Liver (tissue), 3 donors: ENCODE measurements around the gene POFUT1.

Experiments used
- EGR1 ChIP-seq, 2 donors: IDR thresholded peaks; 2 replicates each; pipeline ENCODE4 v1.6.1; 2016 to 2018; ENCODE audit warnings: antibody characterized with exemption in 2 of 2, low read depth in 2 of 2
- FOXA2 ChIP-seq: IDR thresholded peaks from 2 replicates; pipeline ENCODE4 v1.6.1; 2016; ENCODE audit warnings: antibody characterized with exemption
- HNF4G ChIP-seq: IDR thresholded peaks from 2 replicates; pipeline ENCODE4 v1.6.1; 2016; ENCODE audit warnings: antibody characterized with exemption
- RAD21 ChIP-seq, 2 donors: IDR thresholded peaks; 2 replicates each; pipeline ENCODE4 v1.6.1; 2016; ENCODE audit warnings: antibody characterized with exemption in 2 of 2, mild to moderate bottlenecking in 2 of 2
- RXRA ChIP-seq, 2 donors: IDR thresholded peaks; 2 replicates each; pipeline ENCODE4 v1.6.1; 2017 to 2018; ENCODE audit warnings: antibody characterized with exemption in 2 of 2, mild to moderate bottlenecking in 1 of 2
- SP1 ChIP-seq: IDR thresholded peaks from 2 replicates; pipeline ENCODE4 v1.6.1; 2018; ENCODE audit warnings: antibody characterized with exemption, mild to moderate bottlenecking
- TAF1 ChIP-seq: conservative IDR thresholded peaks from 2 replicates; pipeline ENCODE4 v1.6.1; 2016; ENCODE audit warnings: antibody characterized with exemption, mild to moderate bottlenecking
- YY1 ChIP-seq: IDR thresholded peaks from 2 replicates; pipeline ENCODE4 v1.6.1; 2016; ENCODE audit warnings: antibody characterized with exemption, mild to moderate bottlenecking
- TF ChIP-seq, protein P1 (sequence below): IDR thresholded peaks from 2 replicates; pipeline ENCODE4 v1.6.1; 2016; ENCODE audit warnings: antibody characterized with exemption
- TF ChIP-seq, protein P2 (sequence below): fragments of 150-350 bp; IDR thresholded peaks from 2 replicates; pipeline ENCODE4 v1.5.1; 2017; ENCODE audit warnings: improper control_type of control experiment, low read depth, low read length; ENCODE audit not compliant: missing input control
- TF ChIP-seq, protein P3 (sequence below): IDR thresholded peaks from 2 replicates; pipeline ENCODE4 v1.6.1; 2016; ENCODE audit warnings: antibody characterized with exemption
- TF ChIP-seq, protein P4 (sequence below): IDR thresholded peaks from 2 replicates; pipeline ENCODE4 v1.6.1; 2016; ENCODE audit warnings: antibody characterized with exemption, mild to moderate bottlenecking
- TF ChIP-seq, protein P5 (sequence below): IDR thresholded peaks from 2 replicates; pipeline ENCODE4 v1.6.1; 2016; ENCODE audit warnings: antibody characterized with exemption
- donor health status: healthy.
- donor health status: healthy.

DNA sequence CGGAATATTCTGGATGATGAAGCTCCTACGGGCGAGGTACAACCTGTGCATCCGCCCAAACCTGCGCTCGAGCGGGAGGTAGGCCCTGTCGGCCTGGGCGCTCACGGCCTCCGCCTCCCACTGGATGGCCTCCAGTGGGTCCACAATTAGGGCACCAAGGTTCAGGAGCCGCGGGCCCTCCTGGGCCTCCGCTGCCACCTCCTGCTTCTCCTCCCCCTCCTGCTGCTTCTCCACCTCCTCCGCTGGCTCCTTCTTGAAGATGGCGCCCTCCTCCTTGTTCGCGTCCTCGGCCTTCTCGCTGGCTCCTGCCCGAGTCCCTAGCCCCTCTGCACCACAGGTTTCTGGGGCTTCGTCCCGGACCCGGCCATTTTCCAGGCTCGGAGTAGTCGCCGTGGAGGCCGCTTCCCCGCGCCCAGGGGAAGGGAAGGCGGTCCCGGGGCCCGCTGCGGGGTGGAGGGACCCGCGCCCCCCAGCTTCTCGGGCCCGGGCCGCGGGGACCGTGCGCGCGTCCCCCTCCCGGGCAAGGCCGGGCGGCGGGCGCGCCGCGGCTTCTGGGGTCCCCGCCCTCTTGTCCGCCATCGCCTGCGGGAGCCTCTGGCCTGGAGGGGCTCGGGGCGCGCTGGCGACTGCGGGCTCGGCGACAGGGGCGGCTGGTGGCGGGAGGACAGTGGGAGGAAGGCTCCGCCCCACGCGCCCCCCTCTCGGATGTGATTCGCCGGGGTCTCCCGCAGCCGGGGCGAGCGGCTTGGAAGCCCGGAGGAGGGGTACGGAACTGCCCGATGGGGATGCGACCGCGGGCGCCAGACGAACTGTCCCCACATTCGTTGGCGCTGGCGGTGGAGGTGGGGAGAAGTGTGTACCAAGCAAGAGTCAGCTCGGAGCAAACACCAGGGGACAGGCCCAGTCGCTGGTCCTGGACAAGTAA, 17.7 kb upstream of the POFUT1 start:
- TF ChIP-seq, protein P1, sequence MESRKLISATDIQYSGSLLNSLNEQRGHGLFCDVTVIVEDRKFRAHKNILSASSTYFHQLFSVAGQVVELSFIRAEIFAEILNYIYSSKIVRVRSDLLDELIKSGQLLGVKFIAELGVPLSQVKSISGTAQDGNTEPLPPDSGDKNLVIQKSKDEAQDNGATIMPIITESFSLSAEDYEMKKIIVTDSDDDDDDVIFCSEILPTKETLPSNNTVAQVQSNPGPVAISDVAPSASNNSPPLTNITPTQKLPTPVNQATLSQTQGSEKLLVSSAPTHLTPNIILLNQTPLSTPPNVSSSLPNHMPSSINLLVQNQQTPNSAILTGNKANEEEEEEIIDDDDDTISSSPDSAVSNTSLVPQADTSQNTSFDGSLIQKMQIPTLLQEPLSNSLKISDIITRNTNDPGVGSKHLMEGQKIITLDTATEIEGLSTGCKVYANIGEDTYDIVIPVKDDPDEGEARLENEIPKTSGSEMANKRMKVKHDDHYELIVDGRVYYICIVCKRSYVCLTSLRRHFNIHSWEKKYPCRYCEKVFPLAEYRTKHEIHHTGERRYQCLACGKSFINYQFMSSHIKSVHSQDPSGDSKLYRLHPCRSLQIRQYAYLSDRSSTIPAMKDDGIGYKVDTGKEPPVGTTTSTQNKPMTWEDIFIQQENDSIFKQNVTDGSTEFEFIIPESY: no peak
- TF ChIP-seq, protein P2, sequence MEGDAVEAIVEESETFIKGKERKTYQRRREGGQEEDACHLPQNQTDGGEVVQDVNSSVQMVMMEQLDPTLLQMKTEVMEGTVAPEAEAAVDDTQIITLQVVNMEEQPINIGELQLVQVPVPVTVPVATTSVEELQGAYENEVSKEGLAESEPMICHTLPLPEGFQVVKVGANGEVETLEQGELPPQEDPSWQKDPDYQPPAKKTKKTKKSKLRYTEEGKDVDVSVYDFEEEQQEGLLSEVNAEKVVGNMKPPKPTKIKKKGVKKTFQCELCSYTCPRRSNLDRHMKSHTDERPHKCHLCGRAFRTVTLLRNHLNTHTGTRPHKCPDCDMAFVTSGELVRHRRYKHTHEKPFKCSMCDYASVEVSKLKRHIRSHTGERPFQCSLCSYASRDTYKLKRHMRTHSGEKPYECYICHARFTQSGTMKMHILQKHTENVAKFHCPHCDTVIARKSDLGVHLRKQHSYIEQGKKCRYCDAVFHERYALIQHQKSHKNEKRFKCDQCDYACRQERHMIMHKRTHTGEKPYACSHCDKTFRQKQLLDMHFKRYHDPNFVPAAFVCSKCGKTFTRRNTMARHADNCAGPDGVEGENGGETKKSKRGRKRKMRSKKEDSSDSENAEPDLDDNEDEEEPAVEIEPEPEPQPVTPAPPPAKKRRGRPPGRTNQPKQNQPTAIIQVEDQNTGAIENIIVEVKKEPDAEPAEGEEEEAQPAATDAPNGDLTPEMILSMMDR: no peak
- no peak for TF ChIP-seq SP1
- TF ChIP-seq, protein P3, sequence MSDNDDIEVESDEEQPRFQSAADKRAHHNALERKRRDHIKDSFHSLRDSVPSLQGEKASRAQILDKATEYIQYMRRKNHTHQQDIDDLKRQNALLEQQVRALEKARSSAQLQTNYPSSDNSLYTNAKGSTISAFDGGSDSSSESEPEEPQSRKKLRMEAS: no peak
- peak; percentile 22 for TF ChIP-seq YY1
- no peak for TF ChIP-seq RXRA (IDR thresholded peaks at IDR 0.05)
- TF ChIP-seq, protein P4, sequence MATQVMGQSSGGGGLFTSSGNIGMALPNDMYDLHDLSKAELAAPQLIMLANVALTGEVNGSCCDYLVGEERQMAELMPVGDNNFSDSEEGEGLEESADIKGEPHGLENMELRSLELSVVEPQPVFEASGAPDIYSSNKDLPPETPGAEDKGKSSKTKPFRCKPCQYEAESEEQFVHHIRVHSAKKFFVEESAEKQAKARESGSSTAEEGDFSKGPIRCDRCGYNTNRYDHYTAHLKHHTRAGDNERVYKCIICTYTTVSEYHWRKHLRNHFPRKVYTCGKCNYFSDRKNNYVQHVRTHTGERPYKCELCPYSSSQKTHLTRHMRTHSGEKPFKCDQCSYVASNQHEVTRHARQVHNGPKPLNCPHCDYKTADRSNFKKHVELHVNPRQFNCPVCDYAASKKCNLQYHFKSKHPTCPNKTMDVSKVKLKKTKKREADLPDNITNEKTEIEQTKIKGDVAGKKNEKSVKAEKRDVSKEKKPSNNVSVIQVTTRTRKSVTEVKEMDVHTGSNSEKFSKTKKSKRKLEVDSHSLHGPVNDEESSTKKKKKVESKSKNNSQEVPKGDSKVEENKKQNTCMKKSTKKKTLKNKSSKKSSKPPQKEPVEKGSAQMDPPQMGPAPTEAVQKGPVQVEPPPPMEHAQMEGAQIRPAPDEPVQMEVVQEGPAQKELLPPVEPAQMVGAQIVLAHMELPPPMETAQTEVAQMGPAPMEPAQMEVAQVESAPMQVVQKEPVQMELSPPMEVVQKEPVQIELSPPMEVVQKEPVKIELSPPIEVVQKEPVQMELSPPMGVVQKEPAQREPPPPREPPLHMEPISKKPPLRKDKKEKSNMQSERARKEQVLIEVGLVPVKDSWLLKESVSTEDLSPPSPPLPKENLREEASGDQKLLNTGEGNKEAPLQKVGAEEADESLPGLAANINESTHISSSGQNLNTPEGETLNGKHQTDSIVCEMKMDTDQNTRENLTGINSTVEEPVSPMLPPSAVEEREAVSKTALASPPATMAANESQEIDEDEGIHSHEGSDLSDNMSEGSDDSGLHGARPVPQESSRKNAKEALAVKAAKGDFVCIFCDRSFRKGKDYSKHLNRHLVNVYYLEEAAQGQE: no peak
- TF ChIP-seq, protein P5, sequence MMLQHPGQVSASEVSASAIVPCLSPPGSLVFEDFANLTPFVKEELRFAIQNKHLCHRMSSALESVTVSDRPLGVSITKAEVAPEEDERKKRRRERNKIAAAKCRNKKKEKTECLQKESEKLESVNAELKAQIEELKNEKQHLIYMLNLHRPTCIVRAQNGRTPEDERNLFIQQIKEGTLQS: no peak
- no peak for TF ChIP-seq FOXA2
- no peak for TF ChIP-seq TAF1
- TF ChIP-seq HNF4G: no peak
- no peak for TF ChIP-seq EGR1 (IDR thresholded peaks at IDR 0.05; ENCODE audit: low read depth in 2 of 2)
- TF ChIP-seq RAD21 (IDR thresholded peaks at IDR 0.05): peak in 1 of 2 donors; percentile 12
